ENCODE results near the gene SPINK4. TPM values are rescaled to one million over a fixed set of nuclear protein-coding genes. Genes with fewer than 3 reads are reported as not detected.

Gene SPINK4
- total RNA-seq, 1 experiment from 2014 or later = not detected

DNA sequence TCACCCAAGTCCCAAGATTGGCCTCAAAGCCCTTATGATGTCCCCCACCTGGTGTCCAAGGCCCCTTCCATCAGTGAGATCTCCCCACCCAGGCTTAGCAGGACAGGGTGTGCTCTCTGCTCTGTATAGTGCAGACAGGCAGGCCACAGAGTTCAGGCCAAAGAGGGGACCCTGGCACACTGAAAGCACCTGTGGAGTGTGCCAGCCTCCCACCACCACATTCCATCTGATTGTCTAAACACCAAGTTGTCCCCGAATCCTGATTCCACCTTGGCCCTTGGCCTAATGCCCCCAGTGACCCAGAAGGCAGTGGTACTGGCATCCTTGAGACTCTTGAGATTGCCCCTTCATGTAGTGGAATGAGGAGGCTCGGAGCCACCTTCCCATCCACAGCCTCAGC is 5.4 kb downstream of the SPINK4 start:
- no peaks in the 10 kb centered on the region for H3K36me3 Mint-ChIP-seq
- H3K9me3 Mint-ChIP-seq = no peaks in the 10 kb centered on the region
- no peak overlapping the region for H3K4me3 Mint-ChIP-seq
- ATAC-seq = no peak
- H3K4me1 Mint-ChIP-seq = no peaks in the 10 kb centered on the region
- POLR2A ChIA-PET = no interaction called here
- CTCF ChIA-PET = no interaction called here
- no peak overlapping the region for H3K27ac Mint-ChIP-seq
- TF ChIP-seq, protein P1, sequence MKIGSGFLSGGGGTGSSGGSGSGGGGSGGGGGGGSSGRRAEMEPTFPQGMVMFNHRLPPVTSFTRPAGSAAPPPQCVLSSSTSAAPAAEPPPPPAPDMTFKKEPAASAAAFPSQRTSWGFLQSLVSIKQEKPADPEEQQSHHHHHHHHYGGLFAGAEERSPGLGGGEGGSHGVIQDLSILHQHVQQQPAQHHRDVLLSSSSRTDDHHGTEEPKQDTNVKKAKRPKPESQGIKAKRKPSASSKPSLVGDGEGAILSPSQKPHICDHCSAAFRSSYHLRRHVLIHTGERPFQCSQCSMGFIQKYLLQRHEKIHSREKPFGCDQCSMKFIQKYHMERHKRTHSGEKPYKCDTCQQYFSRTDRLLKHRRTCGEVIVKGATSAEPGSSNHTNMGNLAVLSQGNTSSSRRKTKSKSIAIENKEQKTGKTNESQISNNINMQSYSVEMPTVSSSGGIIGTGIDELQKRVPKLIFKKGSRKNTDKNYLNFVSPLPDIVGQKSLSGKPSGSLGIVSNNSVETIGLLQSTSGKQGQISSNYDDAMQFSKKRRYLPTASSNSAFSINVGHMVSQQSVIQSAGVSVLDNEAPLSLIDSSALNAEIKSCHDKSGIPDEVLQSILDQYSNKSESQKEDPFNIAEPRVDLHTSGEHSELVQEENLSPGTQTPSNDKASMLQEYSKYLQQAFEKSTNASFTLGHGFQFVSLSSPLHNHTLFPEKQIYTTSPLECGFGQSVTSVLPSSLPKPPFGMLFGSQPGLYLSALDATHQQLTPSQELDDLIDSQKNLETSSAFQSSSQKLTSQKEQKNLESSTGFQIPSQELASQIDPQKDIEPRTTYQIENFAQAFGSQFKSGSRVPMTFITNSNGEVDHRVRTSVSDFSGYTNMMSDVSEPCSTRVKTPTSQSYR (CRISPR knock-in tag; IDR thresholded peaks at IDR 0.05) = no peak
- TF ChIP-seq FOXP1 (CRISPR knock-in tag; IDR thresholded peaks at IDR 0.05; ENCODE audit: borderline replicate concordance) = no peak
- TF ChIP-seq, protein P2, sequence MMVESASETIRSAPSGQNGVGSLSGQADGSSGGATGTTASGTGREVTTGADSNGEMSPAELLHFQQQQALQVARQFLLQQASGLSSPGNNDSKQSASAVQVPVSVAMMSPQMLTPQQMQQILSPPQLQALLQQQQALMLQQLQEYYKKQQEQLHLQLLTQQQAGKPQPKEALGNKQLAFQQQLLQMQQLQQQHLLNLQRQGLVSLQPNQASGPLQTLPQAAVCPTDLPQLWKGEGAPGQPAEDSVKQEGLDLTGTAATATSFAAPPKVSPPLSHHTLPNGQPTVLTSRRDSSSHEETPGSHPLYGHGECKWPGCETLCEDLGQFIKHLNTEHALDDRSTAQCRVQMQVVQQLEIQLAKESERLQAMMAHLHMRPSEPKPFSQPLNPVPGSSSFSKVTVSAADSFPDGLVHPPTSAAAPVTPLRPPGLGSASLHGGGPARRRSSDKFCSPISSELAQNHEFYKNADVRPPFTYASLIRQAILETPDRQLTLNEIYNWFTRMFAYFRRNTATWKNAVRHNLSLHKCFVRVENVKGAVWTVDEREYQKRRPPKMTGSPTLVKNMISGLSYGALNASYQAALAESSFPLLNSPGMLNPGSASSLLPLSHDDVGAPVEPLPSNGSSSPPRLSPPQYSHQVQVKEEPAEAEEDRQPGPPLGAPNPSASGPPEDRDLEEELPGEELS (CRISPR knock-in tag; IDR thresholded peaks at IDR 0.05) = no peak
- TF ChIP-seq, protein P3, sequence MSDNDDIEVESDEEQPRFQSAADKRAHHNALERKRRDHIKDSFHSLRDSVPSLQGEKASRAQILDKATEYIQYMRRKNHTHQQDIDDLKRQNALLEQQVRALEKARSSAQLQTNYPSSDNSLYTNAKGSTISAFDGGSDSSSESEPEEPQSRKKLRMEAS (CRISPR knock-in tag; IDR thresholded peaks at IDR 0.05) = no peak
- TF ChIP-seq, protein P4, sequence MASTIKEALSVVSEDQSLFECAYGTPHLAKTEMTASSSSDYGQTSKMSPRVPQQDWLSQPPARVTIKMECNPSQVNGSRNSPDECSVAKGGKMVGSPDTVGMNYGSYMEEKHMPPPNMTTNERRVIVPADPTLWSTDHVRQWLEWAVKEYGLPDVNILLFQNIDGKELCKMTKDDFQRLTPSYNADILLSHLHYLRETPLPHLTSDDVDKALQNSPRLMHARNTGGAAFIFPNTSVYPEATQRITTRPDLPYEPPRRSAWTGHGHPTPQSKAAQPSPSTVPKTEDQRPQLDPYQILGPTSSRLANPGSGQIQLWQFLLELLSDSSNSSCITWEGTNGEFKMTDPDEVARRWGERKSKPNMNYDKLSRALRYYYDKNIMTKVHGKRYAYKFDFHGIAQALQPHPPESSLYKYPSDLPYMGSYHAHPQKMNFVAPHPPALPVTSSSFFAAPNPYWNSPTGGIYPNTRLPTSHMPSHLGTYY (CRISPR knock-in tag; IDR thresholded peaks at IDR 0.05) = no peak
- TF ChIP-seq ZNF121 (CRISPR knock-in tag; IDR thresholded peaks at IDR 0.05) = no peak
- no peak for TF ChIP-seq OVOL2 (CRISPR knock-in tag; IDR thresholded peaks at IDR 0.05; ENCODE audit: borderline replicate concordance)
- no peak for TF ChIP-seq TEAD1 (CRISPR knock-in tag; IDR thresholded peaks at IDR 0.05)
- TF ChIP-seq TP53 (CRISPR knock-in tag; IDR thresholded peaks at IDR 0.05) = no peak
- TF ChIP-seq CREB1 (CRISPR knock-in tag; IDR thresholded peaks at IDR 0.05) = no peak
- TF ChIP-seq, protein P5, sequence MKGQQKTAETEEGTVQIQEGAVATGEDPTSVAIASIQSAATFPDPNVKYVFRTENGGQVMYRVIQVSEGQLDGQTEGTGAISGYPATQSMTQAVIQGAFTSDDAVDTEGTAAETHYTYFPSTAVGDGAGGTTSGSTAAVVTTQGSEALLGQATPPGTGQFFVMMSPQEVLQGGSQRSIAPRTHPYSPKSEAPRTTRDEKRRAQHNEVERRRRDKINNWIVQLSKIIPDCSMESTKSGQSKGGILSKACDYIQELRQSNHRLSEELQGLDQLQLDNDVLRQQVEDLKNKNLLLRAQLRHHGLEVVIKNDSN (CRISPR knock-in tag; IDR thresholded peaks at IDR 0.05) = no peak
- TF ChIP-seq PRRX2 (CRISPR knock-in tag; IDR thresholded peaks at IDR 0.05) = no peak
- TF ChIP-seq RORB (CRISPR knock-in tag; IDR thresholded peaks at IDR 0.05) = no peak
- no peak for TF ChIP-seq ZNF416 (CRISPR knock-in tag; IDR thresholded peaks at IDR 0.05)
- no peak for TF ChIP-seq ZNF317 (CRISPR knock-in tag; IDR thresholded peaks at IDR 0.05; ENCODE audit: borderline replicate concordance, low read depth)
- TF ChIP-seq ZNF423 (CRISPR knock-in tag; IDR thresholded peaks at IDR 0.05) = no peak
- TF ChIP-seq, protein P6, sequence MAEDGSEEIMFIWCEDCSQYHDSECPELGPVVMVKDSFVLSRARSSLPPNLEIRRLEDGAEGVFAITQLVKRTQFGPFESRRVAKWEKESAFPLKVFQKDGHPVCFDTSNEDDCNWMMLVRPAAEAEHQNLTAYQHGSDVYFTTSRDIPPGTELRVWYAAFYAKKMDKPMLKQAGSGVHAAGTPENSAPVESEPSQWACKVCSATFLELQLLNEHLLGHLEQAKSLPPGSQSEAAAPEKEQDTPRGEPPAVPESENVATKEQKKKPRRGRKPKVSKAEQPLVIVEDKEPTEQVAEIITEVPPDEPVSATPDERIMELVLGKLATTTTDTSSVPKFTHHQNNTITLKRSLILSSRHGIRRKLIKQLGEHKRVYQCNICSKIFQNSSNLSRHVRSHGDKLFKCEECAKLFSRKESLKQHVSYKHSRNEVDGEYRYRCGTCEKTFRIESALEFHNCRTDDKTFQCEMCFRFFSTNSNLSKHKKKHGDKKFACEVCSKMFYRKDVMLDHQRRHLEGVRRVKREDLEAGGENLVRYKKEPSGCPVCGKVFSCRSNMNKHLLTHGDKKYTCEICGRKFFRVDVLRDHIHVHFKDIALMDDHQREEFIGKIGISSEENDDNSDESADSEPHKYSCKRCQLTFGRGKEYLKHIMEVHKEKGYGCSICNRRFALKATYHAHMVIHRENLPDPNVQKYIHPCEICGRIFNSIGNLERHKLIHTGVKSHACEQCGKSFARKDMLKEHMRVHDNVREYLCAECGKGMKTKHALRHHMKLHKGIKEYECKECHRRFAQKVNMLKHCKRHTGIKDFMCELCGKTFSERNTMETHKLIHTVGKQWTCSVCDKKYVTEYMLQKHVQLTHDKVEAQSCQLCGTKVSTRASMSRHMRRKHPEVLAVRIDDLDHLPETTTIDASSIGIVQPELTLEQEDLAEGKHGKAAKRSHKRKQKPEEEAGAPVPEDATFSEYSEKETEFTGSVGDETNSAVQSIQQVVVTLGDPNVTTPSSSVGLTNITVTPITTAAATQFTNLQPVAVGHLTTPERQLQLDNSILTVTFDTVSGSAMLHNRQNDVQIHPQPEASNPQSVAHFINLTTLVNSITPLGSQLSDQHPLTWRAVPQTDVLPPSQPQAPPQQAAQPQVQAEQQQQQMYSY (CRISPR knock-in tag; IDR thresholded peaks at IDR 0.05) = no peak
- no peaks in the 10 kb centered on the region for H3K27me3 Mint-ChIP-seq (ENCODE audit: low read depth)
- no peak for DNase-seq (ENCODE audit: low spot score)
